Activated T-cell treated with anti-CD3 and anti-CD28 coated beads, Interleukin-2, amount 50 U/mL, for 24 hours (primary cell): ENCODE measurements around the gene MCC.

ENCODE experiments used
- DNase-seq: peaks from one replicate; pipeline ENCODE4 v3.0.0-alpha.2; 2020
- H3K27ac Mint-ChIP-seq: 2 replicates; pipeline ENCODE4 v1.8.0; 2020; ENCODE audit warnings: mild to moderate bottlenecking, mixed read lengths
- H3K27me3 Mint-ChIP-seq: 2 replicates; pipeline ENCODE4 v1.8.0; 2020; ENCODE audit warnings: mixed read lengths
- H3K36me3 Mint-ChIP-seq: 2 replicates; pipeline ENCODE4 v1.8.0; 2020; ENCODE audit warnings: low read depth, mixed read lengths
- H3K4me1 Mint-ChIP-seq: 2 replicates; pipeline ENCODE4 v1.8.0; 2020; ENCODE audit warnings: low read depth, mixed read lengths
- H3K4me3 Mint-ChIP-seq: 2 replicates; pipeline ENCODE4 v1.8.0; 2020; ENCODE audit warnings: mild to moderate bottlenecking, moderate library complexity, mixed read lengths
- H3K9me3 Mint-ChIP-seq: 2 replicates; pipeline ENCODE4 v1.8.0; 2020; ENCODE audit warnings: mixed read lengths

Gene MCC

GRCh38 chr5:113230711-113231652, 257.3 kb downstream of the MCC start:
- no peak overlapping the region for H3K4me3 Mint-ChIP-seq
- no peaks in the 10 kb centered on the region for H3K9me3 Mint-ChIP-seq
- no peaks in the 10 kb centered on the region for H3K36me3 Mint-ChIP-seq
- peaks cover 10% of the 10 kb centered on the region for H3K4me1 Mint-ChIP-seq
- no peak for DNase-seq
- H3K27me3 Mint-ChIP-seq: no peaks in the 10 kb centered on the region
- no peak overlapping the region for H3K27ac Mint-ChIP-seq

GRCh38 chr5:113227798-113228197, 260.5 kb downstream of the MCC start:
- H3K27me3 Mint-ChIP-seq: no peaks in the 10 kb centered on the region
- H3K36me3 Mint-ChIP-seq: no peaks in the 10 kb centered on the region
- DNase-seq: no peak
- peaks cover 3% of the 10 kb centered on the region for H3K4me1 Mint-ChIP-seq
- H3K9me3 Mint-ChIP-seq: no peaks in the 10 kb centered on the region
- no peak overlapping the region for H3K4me3 Mint-ChIP-seq
- no peak overlapping the region for H3K27ac Mint-ChIP-seq

- H3K4me1 Mint-ChIP-seq: peaks cover 2% of the 10 kb centered on the region
- H3K27me3 Mint-ChIP-seq: no peaks in the 10 kb centered on the region
- H3K36me3 Mint-ChIP-seq: no peaks in the 10 kb centered on the region
- no peak overlapping the region for H3K27ac Mint-ChIP-seq
- no peak overlapping the region for H3K4me3 Mint-ChIP-seq
- no peaks in the 10 kb centered on the region for H3K9me3 Mint-ChIP-seq
- no peak for DNase-seq
These were observed 262.0 kb downstream of the MCC start for GRCh38 chr5:113226116-113226736.

GRCh38 chr5:113225259-113225658, 263.0 kb downstream of the MCC start:
- Mint-ChIP-seq H3K36me3 (no peaks in the 10 kb centered on the region), H3K27me3 (no peaks in the 10 kb centered on the region), H3K4me3 (no peak overlapping the region), H3K9me3 (no peaks in the 10 kb centered on the region), H3K27ac (no peak overlapping the region), H3K4me1 (no peaks in the 10 kb centered on the region)
- no peak for DNase-seq

GRCh38 chr5:113224605-113225065, 263.6 kb downstream of the MCC start:
- no peaks in the 10 kb centered on the region for H3K4me1 Mint-ChIP-seq
- no peaks in the 10 kb centered on the region for H3K27me3 Mint-ChIP-seq
- no peaks in the 10 kb centered on the region for H3K9me3 Mint-ChIP-seq
- H3K27ac Mint-ChIP-seq: no peak overlapping the region
- H3K36me3 Mint-ChIP-seq: no peaks in the 10 kb centered on the region
- DNase-seq: no peak
- H3K4me3 Mint-ChIP-seq: no peak overlapping the region

- Mint-ChIP-seq H3K27me3 (no peaks in the 10 kb centered on the region), H3K27ac (no peak overlapping the region)
These were observed 264.2 kb downstream of the MCC start for GRCh38 chr5:113223831-113224604.

GRCh38 chr5:113223315-113223714, 264.9 kb downstream of the MCC start:
- Mint-ChIP-seq H3K4me3 (no peak overlapping the region), H3K9me3 (no peaks in the 10 kb centered on the region), H3K4me1 (no peaks in the 10 kb centered on the region), H3K27ac (no peak overlapping the region), H3K27me3 (no peaks in the 10 kb centered on the region), H3K36me3 (no peaks in the 10 kb centered on the region)
- DNase-seq: no peak

More at GRCh38 chr5:113223831-113224604, 264.2 kb downstream of the MCC start:
- Mint-ChIP-seq H3K4me1 (no peaks in the 10 kb centered on the region), H3K36me3 (no peaks in the 10 kb centered on the region), H3K9me3 (no peaks in the 10 kb centered on the region), H3K4me3 (no peak overlapping the region)
- no peak for DNase-seq

GRCh38 chr5:113221294-113222176, 266.7 kb downstream of the MCC start:
- no peak overlapping the region for H3K4me3 Mint-ChIP-seq
- H3K9me3 Mint-ChIP-seq: no peaks in the 10 kb centered on the region
- DNase-seq: no peak
- no peaks in the 10 kb centered on the region for H3K4me1 Mint-ChIP-seq
- H3K27me3 Mint-ChIP-seq: no peaks in the 10 kb centered on the region
- H3K27ac Mint-ChIP-seq: no peak overlapping the region
- H3K36me3 Mint-ChIP-seq: no peaks in the 10 kb centered on the region

- H3K4me1 Mint-ChIP-seq: no peaks in the 10 kb centered on the region
- H3K9me3 Mint-ChIP-seq: no peaks in the 10 kb centered on the region
- no peaks in the 10 kb centered on the region for H3K36me3 Mint-ChIP-seq
- no peak overlapping the region for H3K4me3 Mint-ChIP-seq
- DNase-seq: no peak
- H3K27ac Mint-ChIP-seq: no peak overlapping the region
- no peaks in the 10 kb centered on the region for H3K27me3 Mint-ChIP-seq
These were observed 268.6 kb downstream of the MCC start for GRCh38 chr5:113219695-113220094.

GRCh38 chr5:113218906-113219517, 269.2 kb downstream of the MCC start:
- Mint-ChIP-seq H3K36me3 (no peaks in the 10 kb centered on the region), H3K9me3 (no peaks in the 10 kb centered on the region), H3K27ac (no peak overlapping the region), H3K4me1 (no peaks in the 10 kb centered on the region), H3K4me3 (no peak overlapping the region), H3K27me3 (no peaks in the 10 kb centered on the region)
- no peak for DNase-seq

GRCh38 chr5:113218200-113218599, 270.1 kb downstream of the MCC start:
- no peaks in the 10 kb centered on the region for H3K36me3 Mint-ChIP-seq
- H3K9me3 Mint-ChIP-seq: no peaks in the 10 kb centered on the region
- no peaks in the 10 kb centered on the region for H3K4me1 Mint-ChIP-seq
- no peak overlapping the region for H3K27ac Mint-ChIP-seq
- no peaks in the 10 kb centered on the region for H3K27me3 Mint-ChIP-seq
- no peak for DNase-seq
- H3K4me3 Mint-ChIP-seq: no peak overlapping the region

GRCh38 chr5:113217619-113218184, 270.6 kb downstream of the MCC start:
- Mint-ChIP-seq H3K4me3 (no peak overlapping the region), H3K27me3 (no peaks in the 10 kb centered on the region), H3K9me3 (no peaks in the 10 kb centered on the region), H3K36me3 (no peaks in the 10 kb centered on the region), H3K4me1 (no peaks in the 10 kb centered on the region), H3K27ac (no peak overlapping the region)
- no peak for DNase-seq

GRCh38 chr5:113216545-113216944, 271.7 kb downstream of the MCC start:
- DNase-seq: no peak
- Mint-ChIP-seq H3K4me3 (no peak overlapping the region), H3K4me1 (no peaks in the 10 kb centered on the region), H3K9me3 (no peaks in the 10 kb centered on the region), H3K27me3 (no peaks in the 10 kb centered on the region), H3K36me3 (no peaks in the 10 kb centered on the region), H3K27ac (no peak overlapping the region)
